Smooth muscle cell (in vitro differentiated cells): ENCODE data around the gene IGF2BP2. TPM values are rescaled to one million over a fixed set of nuclear protein-coding genes. Genes with fewer than 3 reads are reported as not detected.
A peak's percentile ranks its signal among the peaks of the same experiment; 100 is the strongest.

Experiments
- DNase-seq: peaks from one replicate; lab custom pipeline; 2025; ENCODE audit not compliant: unreplicated experiment; lab: John Stamatoyannopoulos, UW
- H2AFZ ChIP-seq: fragments of 200-600 bp; sonication (generic); 2 replicates; pipeline ENCODE4 v1.6.0; 2016; ENCODE audit warnings: antibody characterized with exemption, low read depth, mild to moderate bottlenecking
- H3F3A ChIP-seq: fragments of 200-600 bp; sonication (generic); 2 replicates; pipeline ENCODE4 v1.6.0; 2017; ENCODE audit warnings: antibody characterized with exemption, low read depth
- H3K27ac ChIP-seq: fragments of 200-600 bp; sonication (generic); 2 replicates; pipeline ENCODE4 v1.5.1; 2016; ENCODE audit warnings: low read depth, mild to moderate bottlenecking
- H3K27me3 ChIP-seq: fragments of 200-600 bp; sonication (generic); 2 replicates; pipeline ENCODE4 v1.6.1; 2016; ENCODE audit warnings: low read depth, mild to moderate bottlenecking
- H3K36me3 ChIP-seq: fragments of 200-600 bp; sonication (generic); 2 replicates; pipeline ENCODE4 v1.5.1; 2016; ENCODE audit warnings: low read depth
- H3K4me1 ChIP-seq: fragments of 200-600 bp; sonication (generic); 2 replicates; pipeline ENCODE4 v1.5.1; 2016; ENCODE audit warnings: low read depth
- H3K4me2 ChIP-seq: fragments of 200-600 bp; sonication (generic); 2 replicates; pipeline ENCODE4 v1.6.0; 2016; ENCODE audit warnings: mild to moderate bottlenecking
- H3K4me3 ChIP-seq: fragments of 200-600 bp; sonication (generic); 2 replicates; pipeline ENCODE4 v1.5.1; 2016; ENCODE audit warnings: mild to moderate bottlenecking
- H3K79me2 ChIP-seq: fragments of 200-600 bp; sonication (generic); 2 replicates; pipeline ENCODE4 v1.6.0; 2016; ENCODE audit warnings: low read depth, mild to moderate bottlenecking
- H3K9ac ChIP-seq: fragments of 200-600 bp; sonication (generic); 2 replicates; pipeline ENCODE4 v1.6.0; 2016; ENCODE audit warnings: low read depth
- H3K9me3 ChIP-seq: fragments of 200-600 bp; sonication (generic); replicated peaks from 2 replicates; pipeline ENCODE4 v1.5.1; 2016; ENCODE audit warnings: low read depth
- H4K20me1 ChIP-seq: fragments of 200-600 bp; sonication (generic); 2 replicates; pipeline ENCODE4 v1.6.0; 2016; ENCODE audit warnings: low read depth
- WGBS: methylation state at CpG from one replicate; pipeline ENCODE4 v1.1.7; 2016; ENCODE audit warnings: low lambda C conversion rate; 5-methylcytosine and 5-hydroxymethylcytosine counted together
- polyA plus RNA-seq: library from polyadenylated mRNA; unstranded; fragments of >200 nt; fragmentation: Nextera tagmentation; extraction: Ambion mirVana; gene quantifications from 2 replicates; pipeline ENCODE4 v1.2.1, GENCODE V29; 2016
- total RNA-seq: library from RNA; depleted of rRNA; stranded (reverse); fragments of >200 nt; gene quantifications from 2 replicates; pipeline ENCODE4 v1.2.3, GENCODE V29; 2014
- TF ChIP-seq, protein P1 (sequence below): fragments of 200-600 bp; sonication (generic); IDR thresholded peaks from 2 replicates; pipeline ENCODE4 v1.5.1; 2017; ENCODE audit warnings: borderline replicate concordance, mild to moderate bottlenecking, antibody characterized with exemption; ENCODE audit not compliant: insufficient read depth, poor library complexity, severe bottlenecking

The IGF2BP2 gene
- total and polyA plus RNA-seq, 2 experiments from 2014 or later = 59.2 to 80.6 TPM

DNA sequence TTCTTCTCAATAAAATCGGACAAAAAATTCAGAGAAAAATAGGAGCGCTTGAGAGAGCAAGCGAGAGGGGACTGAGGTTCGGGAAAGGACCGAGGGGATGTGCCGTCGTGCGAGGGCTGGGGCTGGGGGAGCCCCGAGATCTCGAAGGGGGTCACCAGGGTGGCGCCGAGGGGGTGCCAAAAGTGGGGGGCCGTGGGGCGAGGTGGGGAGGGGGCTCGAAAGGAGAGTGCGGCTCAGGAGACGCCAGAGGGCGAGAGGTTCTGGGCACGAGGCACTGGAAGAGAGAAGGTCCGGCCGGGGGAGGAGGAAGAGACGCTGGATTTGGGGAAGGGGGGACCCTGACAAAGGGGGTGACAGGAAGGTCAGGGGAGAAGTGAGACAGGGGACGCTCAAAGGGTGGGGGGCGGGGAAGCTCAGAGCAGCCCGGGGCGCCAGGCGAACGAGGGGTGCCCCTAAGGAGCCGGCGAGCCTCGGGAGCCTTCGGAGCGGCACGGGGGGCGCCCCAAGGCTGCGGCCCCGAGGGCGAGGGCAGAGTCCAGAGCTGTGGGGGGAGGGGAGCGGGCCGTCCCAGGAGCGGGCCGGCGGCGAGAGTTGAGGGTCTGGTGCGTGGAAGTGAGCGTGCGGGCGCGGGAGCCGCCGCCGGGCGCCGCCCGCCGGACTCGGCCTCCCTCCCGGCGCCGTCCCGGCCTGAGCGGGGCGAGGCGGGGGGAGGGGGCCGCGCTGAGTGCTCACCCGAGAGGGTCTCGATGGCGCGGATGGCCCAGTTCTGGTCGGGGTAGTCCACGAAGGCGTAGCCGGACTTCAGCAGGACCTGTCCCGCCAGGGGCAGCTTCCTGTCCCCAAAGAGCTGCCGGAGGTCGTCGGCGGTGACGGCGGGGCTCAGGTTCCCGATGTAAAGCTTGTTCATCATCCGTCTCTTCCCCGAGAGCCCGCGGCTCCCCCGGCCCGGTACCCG lies 514 bp downstream of the IGF2BP2 start:
- H3K9me3 ChIP-seq = no peaks in the 10 kb centered on the region
- no peaks in the 10 kb centered on the region for H3K36me3 ChIP-seq
- H3K9ac ChIP-seq = peak overlapping the region; percentile 100
- peaks cover 40% of the 10 kb centered on the region for H4K20me1 ChIP-seq
- peak overlapping the region; percentile 100 for H3K27ac ChIP-seq
- H3K4me1 ChIP-seq = peaks cover 35% of the 10 kb centered on the region
- peak overlapping the region; percentile 91 for H3K4me3 ChIP-seq
- peak; percentile 53 for DNase-seq
- peaks cover 15% of the 10 kb centered on the region for H3F3A ChIP-seq
- H3K4me2 ChIP-seq = peak overlapping the region; percentile 97
- under 1% methylated on average over 21 of the region's 89 CpGs for WGBS
- TF ChIP-seq, protein P1, sequence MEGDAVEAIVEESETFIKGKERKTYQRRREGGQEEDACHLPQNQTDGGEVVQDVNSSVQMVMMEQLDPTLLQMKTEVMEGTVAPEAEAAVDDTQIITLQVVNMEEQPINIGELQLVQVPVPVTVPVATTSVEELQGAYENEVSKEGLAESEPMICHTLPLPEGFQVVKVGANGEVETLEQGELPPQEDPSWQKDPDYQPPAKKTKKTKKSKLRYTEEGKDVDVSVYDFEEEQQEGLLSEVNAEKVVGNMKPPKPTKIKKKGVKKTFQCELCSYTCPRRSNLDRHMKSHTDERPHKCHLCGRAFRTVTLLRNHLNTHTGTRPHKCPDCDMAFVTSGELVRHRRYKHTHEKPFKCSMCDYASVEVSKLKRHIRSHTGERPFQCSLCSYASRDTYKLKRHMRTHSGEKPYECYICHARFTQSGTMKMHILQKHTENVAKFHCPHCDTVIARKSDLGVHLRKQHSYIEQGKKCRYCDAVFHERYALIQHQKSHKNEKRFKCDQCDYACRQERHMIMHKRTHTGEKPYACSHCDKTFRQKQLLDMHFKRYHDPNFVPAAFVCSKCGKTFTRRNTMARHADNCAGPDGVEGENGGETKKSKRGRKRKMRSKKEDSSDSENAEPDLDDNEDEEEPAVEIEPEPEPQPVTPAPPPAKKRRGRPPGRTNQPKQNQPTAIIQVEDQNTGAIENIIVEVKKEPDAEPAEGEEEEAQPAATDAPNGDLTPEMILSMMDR = no peak
- H3K79me2 ChIP-seq = peaks cover 83% of the 10 kb centered on the region
- H3K27me3 ChIP-seq = no peaks in the 10 kb centered on the region
- H2AFZ ChIP-seq = no peak overlapping the region

DNA sequence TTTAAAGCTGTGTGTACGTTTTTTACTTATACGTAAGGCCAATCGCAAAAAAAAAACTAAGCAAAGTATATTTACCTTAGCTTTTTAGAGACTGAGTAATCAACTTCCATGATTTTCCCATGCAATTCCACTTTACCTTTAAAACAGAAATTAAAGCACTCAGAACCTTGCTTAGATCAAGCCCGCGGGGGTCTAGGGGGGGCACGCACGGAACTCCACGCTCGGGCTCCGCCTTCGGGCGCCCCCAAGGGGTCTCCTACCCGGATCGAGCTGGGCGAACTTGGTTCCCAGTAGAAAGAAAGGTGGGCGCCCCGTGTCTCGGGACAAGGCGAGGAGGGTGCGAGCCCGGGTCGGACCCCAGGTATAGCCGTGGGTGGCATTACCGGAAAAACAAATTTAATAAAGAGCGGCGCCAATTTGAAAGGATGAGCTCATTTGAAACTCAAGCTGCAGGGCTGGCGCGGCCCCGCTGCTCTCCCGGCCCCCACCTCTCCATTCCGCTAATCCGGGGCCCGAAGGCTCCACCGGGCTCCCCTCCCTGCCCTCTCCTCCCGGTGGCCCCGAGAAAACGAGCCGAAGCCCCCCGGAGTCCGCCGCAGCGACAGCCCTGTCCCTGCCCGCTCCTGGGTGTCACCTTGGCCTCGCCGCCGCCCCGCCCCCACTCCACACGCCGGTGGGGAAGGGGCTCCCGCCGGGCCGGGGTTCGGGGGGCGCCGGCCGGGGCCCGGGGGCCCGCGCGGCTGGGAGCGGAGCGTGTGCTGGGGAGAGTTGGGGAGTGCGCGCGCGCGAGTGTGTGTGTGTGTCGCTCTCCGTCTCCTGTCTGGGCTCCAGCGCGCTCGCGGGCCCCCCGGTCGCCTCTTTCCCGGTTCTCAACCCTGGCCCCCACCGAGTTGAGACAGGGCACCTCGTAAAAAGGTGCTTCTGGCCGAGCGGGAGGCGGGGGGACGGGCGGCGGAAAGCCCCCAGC lies 1.5 kb downstream of the IGF2BP2 start:
- Histone ChIP-seq H3K79me2 (peaks cover 88% of the 10 kb centered on the region), H3K4me3 (peak overlapping the region; percentile 91), H2AFZ (no peak overlapping the region), H4K20me1 (peaks cover 50% of the 10 kb centered on the region), H3K27me3 (no peaks in the 10 kb centered on the region), H3K9me3 (no peaks in the 10 kb centered on the region), H3K4me2 (peak overlapping the region; percentile 97), H3K36me3 (no peaks in the 10 kb centered on the region), H3K4me1 (peaks cover 44% of the 10 kb centered on the region), H3K9ac (peak overlapping the region; percentile 100), H3K27ac (peak overlapping the region; percentile 100), H3F3A (peaks cover 15% of the 10 kb centered on the region)
- TF ChIP-seq, protein P1 = no peak
- peak; percentile 39 for DNase-seq
- 2% methylated on average over 52 of the region's 84 CpGs for WGBS

DNA sequence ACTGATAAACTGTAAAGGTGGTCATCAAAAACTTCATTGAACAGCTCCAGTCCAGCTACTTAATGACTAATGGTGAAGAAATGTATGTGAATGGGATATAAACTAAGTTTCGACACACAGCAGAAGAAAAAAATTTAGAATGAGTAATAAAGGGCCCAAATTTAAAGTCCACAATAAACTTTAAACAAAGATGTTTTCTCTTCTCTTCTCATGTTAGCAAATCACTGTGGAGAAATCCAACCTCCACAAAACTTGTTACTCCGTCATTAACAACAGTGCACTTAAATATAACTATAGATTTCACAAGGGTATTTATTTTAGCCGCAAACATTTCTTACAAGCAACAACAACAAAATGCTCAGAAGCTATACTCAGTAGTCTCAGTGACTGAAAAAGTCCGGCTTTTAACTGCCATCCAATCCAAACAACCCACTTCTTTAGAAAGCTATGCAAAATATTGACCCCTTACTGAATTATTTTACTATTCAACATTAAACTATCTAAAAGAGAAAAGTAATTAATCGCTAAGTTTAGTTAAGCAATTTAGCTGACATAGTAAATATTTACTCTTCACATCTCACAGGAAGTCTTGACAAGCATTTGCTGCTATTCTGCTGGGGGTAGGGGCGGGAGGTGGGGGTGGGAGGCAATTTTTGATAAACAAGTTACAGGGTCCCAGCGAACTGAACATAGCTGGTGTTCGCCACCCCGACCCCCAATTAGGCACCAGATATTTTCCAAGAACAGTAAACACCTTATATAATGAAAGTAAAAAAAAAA lies 2.4 kb downstream of the IGF2BP2 start:
- peak overlapping the region; percentile 100 for H3K9ac ChIP-seq
- peak overlapping the region; percentile 91 for H3K4me3 ChIP-seq
- H2AFZ ChIP-seq = no peak overlapping the region
- peak overlapping the region; percentile 100 for H3K27ac ChIP-seq
- H3K4me1 ChIP-seq = peaks cover 52% of the 10 kb centered on the region
- H4K20me1 ChIP-seq = peaks cover 59% of the 10 kb centered on the region
- peaks cover 15% of the 10 kb centered on the region for H3F3A ChIP-seq
- 2% methylated on average over 9 of the region's 9 CpGs for WGBS
- H3K27me3 ChIP-seq = no peaks in the 10 kb centered on the region
- no peaks in the 10 kb centered on the region for H3K9me3 ChIP-seq
- H3K79me2 ChIP-seq = peaks cover 93% of the 10 kb centered on the region
- TF ChIP-seq, protein P1 = no peak
- no peaks in the 10 kb centered on the region for H3K36me3 ChIP-seq
- H3K4me2 ChIP-seq = peak overlapping the region; percentile 97
- DNase-seq = no peak
